Coronary artery (tissue), 2 donors: ENCODE measurements around the gene PLXNA4.

ENCODE experiments used
- DNase-seq: peaks from one replicate; pipeline ENCODE4 v3.0.0-alpha.2; 2017; ENCODE audit warnings: low spot score
- H3K27ac ChIP-seq, 2 donors: fragments of 200-600 bp; sonication (generic); one replicate each; pipeline ENCODE4 v1.5.1; 2016 to 2019
- H3K4me3 ChIP-seq: fragments of 200-600 bp; sonication (generic); 2 replicates; pipeline ENCODE4 v1.5.1; 2016; ENCODE audit warnings: mild to moderate bottlenecking, moderate library complexity
- CTCF ChIP-seq: fragments of 200-600 bp; sonication (generic); IDR thresholded peaks from one replicate; pipeline ENCODE4 v1.5.1; 2019; ENCODE audit warnings: antibody characterized with exemption

Gene PLXNA4

GRCh38 chr7:132078891-132079735, 497.2 kb downstream of the PLXNA4 start:
- no peak for DNase-seq
- no peak overlapping the region for H3K4me3 ChIP-seq
- no peak for TF ChIP-seq CTCF
- no peak overlapping the region for H3K27ac ChIP-seq

- TF ChIP-seq CTCF = no peak
- no peak for DNase-seq
- H3K4me3 ChIP-seq = no peak overlapping the region
- no peak overlapping the region for H3K27ac ChIP-seq
These were observed 498.1 kb downstream of the PLXNA4 start for GRCh38 chr7:132077971-132078685.

- H3K4me3 ChIP-seq = no peak overlapping the region
- H3K27ac ChIP-seq = no peak overlapping the region
- DNase-seq = no peak
- no peak for TF ChIP-seq CTCF
These were observed 499.8 kb downstream of the PLXNA4 start for GRCh38 chr7:132076301-132077035.

- H3K27ac ChIP-seq = no peak overlapping the region
- no peak overlapping the region for H3K4me3 ChIP-seq
- no peak for TF ChIP-seq CTCF
- DNase-seq = no peak
These were observed 500.8 kb downstream of the PLXNA4 start for GRCh38 chr7:132075515-132075914.

GRCh38 chr7:132073920-132074589, 502.2 kb downstream of the PLXNA4 start:
- DNase-seq = no peak
- TF ChIP-seq CTCF = no peak
- no peak overlapping the region for H3K4me3 ChIP-seq
- H3K27ac ChIP-seq = no peak overlapping the region
